ENCODE data around the gene ENTHD1. TPM values are rescaled to one million over a fixed set of nuclear protein-coding genes. Genes with fewer than 3 reads are reported as not detected.

Gene ENTHD1
- total RNA-seq, 1 donor from 2014 or later, result not detected

DNA sequence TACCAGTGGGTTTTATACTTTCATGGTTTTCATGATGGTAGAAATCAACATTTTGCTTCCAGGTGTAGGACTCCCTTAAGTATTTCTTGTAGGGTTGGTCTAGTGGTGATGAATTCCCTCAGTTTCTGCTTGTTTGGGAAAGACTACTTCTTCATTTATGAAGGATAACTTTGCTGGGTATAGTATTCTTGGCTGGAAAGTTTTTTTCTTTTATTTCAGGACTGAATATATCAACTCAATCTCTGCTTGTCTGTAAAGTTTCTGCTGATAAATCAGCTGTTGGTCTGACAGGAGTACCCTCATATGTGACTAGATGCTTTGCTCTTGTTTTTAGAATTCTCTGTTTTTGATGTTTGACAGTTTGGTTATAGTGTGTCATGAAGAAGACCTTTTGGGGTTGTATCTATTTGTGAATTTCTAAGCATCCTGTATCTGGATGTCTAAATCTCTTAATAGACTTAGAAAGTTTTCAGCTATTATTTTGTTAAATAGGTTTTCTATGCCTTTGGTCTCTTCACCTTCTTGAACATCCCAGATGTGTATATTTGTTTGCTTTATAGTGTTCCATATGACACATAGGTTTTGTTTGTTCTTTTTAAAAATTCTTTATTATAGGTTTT, 95.9 kb downstream of the ENTHD1 start:
- Mint-ChIP-seq H3K4me3 (no peak overlapping the region), H3K4me1 (peaks cover 14% of the 10 kb centered on the region), H3K36me3 (peaks cover 3% of the 10 kb centered on the region), H3K27ac (no peak overlapping the region), H3K27me3 (ENCODE audit: low read depth) (peaks cover 31% of the 10 kb centered on the region), H3K9me3 (peaks cover 41% of the 10 kb centered on the region)
- DNase-seq (ENCODE audit: low spot score in 2 of 2, unreplicated experiment in 2 of 2), result no peak
- TF ChIP-seq, protein P1, sequence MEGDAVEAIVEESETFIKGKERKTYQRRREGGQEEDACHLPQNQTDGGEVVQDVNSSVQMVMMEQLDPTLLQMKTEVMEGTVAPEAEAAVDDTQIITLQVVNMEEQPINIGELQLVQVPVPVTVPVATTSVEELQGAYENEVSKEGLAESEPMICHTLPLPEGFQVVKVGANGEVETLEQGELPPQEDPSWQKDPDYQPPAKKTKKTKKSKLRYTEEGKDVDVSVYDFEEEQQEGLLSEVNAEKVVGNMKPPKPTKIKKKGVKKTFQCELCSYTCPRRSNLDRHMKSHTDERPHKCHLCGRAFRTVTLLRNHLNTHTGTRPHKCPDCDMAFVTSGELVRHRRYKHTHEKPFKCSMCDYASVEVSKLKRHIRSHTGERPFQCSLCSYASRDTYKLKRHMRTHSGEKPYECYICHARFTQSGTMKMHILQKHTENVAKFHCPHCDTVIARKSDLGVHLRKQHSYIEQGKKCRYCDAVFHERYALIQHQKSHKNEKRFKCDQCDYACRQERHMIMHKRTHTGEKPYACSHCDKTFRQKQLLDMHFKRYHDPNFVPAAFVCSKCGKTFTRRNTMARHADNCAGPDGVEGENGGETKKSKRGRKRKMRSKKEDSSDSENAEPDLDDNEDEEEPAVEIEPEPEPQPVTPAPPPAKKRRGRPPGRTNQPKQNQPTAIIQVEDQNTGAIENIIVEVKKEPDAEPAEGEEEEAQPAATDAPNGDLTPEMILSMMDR (IDR thresholded peaks at IDR 0.05; ENCODE audit: unreplicated experiment), result no peak

- Mint-ChIP-seq H3K4me3 (no peak overlapping the region), H3K27ac (no peak overlapping the region), H3K9me3 (peaks cover 12% of the 10 kb centered on the region), H3K4me1 (no peaks in the 10 kb centered on the region), H3K27me3 (ENCODE audit: low read depth) (peaks cover 16% of the 10 kb centered on the region), H3K36me3 (no peaks in the 10 kb centered on the region)
- TF ChIP-seq, protein P1 (IDR thresholded peaks at IDR 0.05; ENCODE audit: unreplicated experiment), result no peak
- no peak for DNase-seq (ENCODE audit: low spot score in 2 of 2, unreplicated experiment in 2 of 2)
Observed at GRCh38 chr22:39789788-39790187, 103.8 kb downstream of the ENTHD1 start.

DNA sequence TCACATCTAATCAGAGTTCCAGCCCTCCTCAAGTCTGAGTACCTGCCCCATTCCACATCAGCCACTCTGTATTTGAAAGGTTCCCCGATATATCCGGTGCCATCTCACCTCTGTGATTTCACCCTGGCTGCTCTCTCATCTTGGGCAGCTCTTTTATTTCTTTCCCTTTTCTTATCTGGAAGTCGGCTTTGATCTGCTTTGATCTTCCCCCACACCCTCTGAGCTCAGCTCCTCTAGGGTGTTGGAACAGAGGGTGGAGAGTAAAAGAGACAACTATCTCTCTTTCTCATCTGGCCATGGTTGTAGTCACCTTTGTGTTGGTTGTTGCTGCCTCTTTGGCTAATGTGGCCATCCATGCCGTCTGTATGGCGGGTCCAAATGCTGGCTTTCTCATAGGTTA, 108.3 kb downstream of the ENTHD1 start:
- H3K27me3 Mint-ChIP-seq (ENCODE audit: low read depth), result peaks cover 15% of the 10 kb centered on the region
- H3K27ac Mint-ChIP-seq, result no peak overlapping the region
- no peaks in the 10 kb centered on the region for H3K4me1 Mint-ChIP-seq
- H3K4me3 Mint-ChIP-seq, result no peak overlapping the region
- DNase-seq (ENCODE audit: low spot score in 2 of 2, unreplicated experiment in 2 of 2), result no peak
- TF ChIP-seq, protein P1 (IDR thresholded peaks at IDR 0.05; ENCODE audit: unreplicated experiment), result no peak
- no peaks in the 10 kb centered on the region for H3K9me3 Mint-ChIP-seq
- no peaks in the 10 kb centered on the region for H3K36me3 Mint-ChIP-seq

GRCh38 chr22:39777716-39778454, 115.7 kb downstream of the ENTHD1 start:
- H3K27ac Mint-ChIP-seq, result no peak overlapping the region
- peaks cover 13% of the 10 kb centered on the region for H3K4me1 Mint-ChIP-seq
- TF ChIP-seq, protein P1 (IDR thresholded peaks at IDR 0.05; ENCODE audit: unreplicated experiment), result no peak
- no peak overlapping the region for H3K4me3 Mint-ChIP-seq
- H3K36me3 Mint-ChIP-seq, result no peaks in the 10 kb centered on the region
- no peak for DNase-seq (ENCODE audit: low spot score in 2 of 2, unreplicated experiment in 2 of 2)
- H3K27me3 Mint-ChIP-seq (ENCODE audit: low read depth), result peaks cover 16% of the 10 kb centered on the region
- H3K9me3 Mint-ChIP-seq, result no peaks in the 10 kb centered on the region

GRCh38 chr22:39776295-39777009, 117.1 kb downstream of the ENTHD1 start:
- DNase-seq (ENCODE audit: low spot score in 2 of 2, unreplicated experiment in 2 of 2), result no peak
- TF ChIP-seq, protein P1 (IDR thresholded peaks at IDR 0.05; ENCODE audit: unreplicated experiment), result no peak
- no peaks in the 10 kb centered on the region for H3K36me3 Mint-ChIP-seq
- H3K9me3 Mint-ChIP-seq, result peaks cover 3% of the 10 kb centered on the region
- H3K4me3 Mint-ChIP-seq, result no peak overlapping the region
- H3K27ac Mint-ChIP-seq, result no peak overlapping the region
- peaks cover 13% of the 10 kb centered on the region for H3K4me1 Mint-ChIP-seq
- H3K27me3 Mint-ChIP-seq (ENCODE audit: low read depth), result peaks cover 5% of the 10 kb centered on the region
